DOHH2 (cell line): ENCODE measurements around the gene ARID4B.

Experiments
- EZH2phosphoT487 ChIP-seq: fragments of 200-600 bp; sonication (generic); IDR thresholded peaks from 2 replicates; pipeline ENCODE4 v1.6.1; 2017; ENCODE audit warnings: borderline replicate concordance, mild to moderate bottlenecking, antibody characterized with exemption, low read length, moderate library complexity, mixed read lengths
- TF ChIP-seq, protein P1 (sequence below): fragments of 200-600 bp; sonication (generic); IDR thresholded peaks from one replicate; pipeline ENCODE4 v1.5.1; 2014; ENCODE audit warnings: antibody characterized with exemption, mild to moderate bottlenecking, low read depth, low read length; ENCODE audit not compliant: poor library complexity, severe bottlenecking

DNA sequence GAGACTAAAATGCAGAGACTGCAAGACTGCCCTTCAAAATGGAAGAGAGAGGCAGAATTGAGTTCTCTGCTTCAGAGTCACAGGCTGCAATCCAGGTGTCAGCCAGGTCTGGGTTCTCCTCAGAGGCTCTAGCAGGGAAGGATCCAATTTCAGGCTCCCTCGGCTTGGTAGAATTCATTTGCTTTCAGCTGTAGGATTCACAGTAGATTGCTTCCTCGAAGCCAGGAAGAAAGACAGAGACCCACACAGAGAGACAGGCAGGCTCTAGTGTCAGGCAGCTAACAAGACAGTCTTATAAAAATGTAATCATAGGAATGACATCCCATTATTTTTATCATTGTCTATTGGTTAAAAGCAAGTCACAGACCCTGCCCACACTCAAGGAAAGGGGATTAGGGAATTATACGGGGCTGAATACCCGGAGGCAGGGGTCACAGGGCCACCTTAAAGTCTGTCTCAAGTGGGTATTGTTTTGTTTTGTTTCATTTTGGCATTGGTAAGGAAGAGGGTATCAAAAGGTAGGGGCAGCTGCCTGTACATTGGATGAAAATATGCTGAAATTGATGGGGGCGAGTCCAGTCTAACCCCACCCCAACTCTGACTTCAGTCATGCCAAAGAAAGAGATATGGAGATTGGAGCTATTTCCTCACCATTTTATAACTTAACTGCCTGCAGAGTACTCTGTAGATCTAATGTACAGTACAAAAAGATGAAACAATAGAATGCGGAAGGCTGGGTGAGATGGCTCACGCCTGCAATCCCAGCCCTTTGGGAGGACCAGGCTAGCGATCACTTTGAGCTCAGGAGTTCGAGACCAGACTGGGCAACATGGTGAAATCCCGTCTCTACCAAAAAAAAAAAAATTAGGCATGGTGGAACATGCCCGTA, 29.8 kb upstream of the ARID4B start:
- TF ChIP-seq, protein P1, sequence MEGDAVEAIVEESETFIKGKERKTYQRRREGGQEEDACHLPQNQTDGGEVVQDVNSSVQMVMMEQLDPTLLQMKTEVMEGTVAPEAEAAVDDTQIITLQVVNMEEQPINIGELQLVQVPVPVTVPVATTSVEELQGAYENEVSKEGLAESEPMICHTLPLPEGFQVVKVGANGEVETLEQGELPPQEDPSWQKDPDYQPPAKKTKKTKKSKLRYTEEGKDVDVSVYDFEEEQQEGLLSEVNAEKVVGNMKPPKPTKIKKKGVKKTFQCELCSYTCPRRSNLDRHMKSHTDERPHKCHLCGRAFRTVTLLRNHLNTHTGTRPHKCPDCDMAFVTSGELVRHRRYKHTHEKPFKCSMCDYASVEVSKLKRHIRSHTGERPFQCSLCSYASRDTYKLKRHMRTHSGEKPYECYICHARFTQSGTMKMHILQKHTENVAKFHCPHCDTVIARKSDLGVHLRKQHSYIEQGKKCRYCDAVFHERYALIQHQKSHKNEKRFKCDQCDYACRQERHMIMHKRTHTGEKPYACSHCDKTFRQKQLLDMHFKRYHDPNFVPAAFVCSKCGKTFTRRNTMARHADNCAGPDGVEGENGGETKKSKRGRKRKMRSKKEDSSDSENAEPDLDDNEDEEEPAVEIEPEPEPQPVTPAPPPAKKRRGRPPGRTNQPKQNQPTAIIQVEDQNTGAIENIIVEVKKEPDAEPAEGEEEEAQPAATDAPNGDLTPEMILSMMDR: no peak
- no peak for TF ChIP-seq EZH2phosphoT487
